Measurements from ENCODE around the gene PPP1R3C. TPM values are rescaled to one million over a fixed set of nuclear protein-coding genes. Genes with fewer than 3 reads are reported as not detected.

The PPP1R3C gene
- total RNA-seq, 4 donors from 2014 or later = 3.3 to 8.7 (median 3.7) TPM

GRCh38 chr10:91636892-91637291 is 4.0 kb upstream of the PPP1R3C start:
- no peak for TF ChIP-seq POLR2A (IDR thresholded peaks at IDR 0.05)
- TF ChIP-seq EP300 (IDR thresholded peaks at IDR 0.05) = no peak
- no peak for TF ChIP-seq CTCF (IDR thresholded peaks at IDR 0.05)
- no peaks in the 10 kb centered on the region for H3K36me3 ChIP-seq
- no peak for DNase-seq (ENCODE audit: low spot score in 2 of 2)
- H3K27me3 ChIP-seq = no peaks in the 10 kb centered on the region
- no peak overlapping the region for H3K4me3 ChIP-seq
- peaks cover 0 to 11% (median 3%) of the 10 kb centered on the region in 4 donors for H3K4me1 ChIP-seq
- 56 to 64% methylated on average over 4 of the region's 4 CpGs for WGBS, 2 donors
- H3K9me3 ChIP-seq = no peaks in the 10 kb centered on the region
- no peak overlapping the region for H3K27ac ChIP-seq

DNA sequence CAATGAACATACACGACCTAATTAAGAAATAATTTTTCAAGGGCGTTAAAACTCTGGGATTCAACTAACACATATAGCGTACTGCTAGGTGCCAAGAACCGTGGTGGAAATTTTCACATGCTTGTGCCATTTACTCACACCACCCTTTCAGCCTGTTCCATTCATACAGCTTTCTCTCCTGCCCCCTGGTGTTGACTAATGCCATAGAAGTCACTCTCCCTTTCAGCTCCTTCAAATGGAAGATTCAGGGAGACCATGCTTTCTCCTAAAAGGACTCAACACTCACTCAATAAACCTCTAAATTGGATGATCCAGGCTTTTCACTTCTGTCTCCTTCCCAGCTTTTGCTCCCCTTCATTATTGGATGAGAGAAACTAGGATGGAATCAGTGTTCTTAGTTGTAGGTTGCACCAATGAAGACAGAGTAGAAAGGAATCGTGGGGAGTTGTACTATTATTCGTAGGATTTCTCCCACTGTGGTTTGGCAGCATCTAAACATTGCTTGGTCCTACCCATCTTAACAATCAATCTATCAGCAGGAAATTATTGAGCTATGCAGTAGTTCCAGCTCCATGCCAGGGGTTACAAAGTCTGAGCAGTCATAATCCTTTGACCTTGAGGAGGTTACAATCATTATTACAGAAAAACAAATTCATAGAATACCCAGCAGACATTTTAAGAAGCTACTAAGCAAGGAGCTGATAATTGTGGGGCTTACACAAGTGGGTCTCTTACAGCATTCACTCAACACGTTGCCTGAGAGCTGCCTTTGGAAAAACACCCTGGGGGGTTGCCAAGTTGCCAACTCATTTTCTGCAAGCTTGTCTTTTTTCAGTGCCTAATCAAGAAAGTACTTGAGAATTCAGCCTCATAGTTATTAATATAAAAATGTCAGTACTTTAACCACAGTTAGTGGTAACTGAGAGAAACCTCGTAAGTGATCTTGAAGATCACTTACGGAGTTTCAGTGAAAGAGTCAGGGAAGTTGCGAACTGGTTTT is 2.8 kb upstream of the PPP1R3C start:
- peak; percentile 30 to 93 for DNase-seq (ENCODE audit: low spot score in 2 of 2)
- no peak for TF ChIP-seq EP300 (IDR thresholded peaks at IDR 0.05)
- TF ChIP-seq CTCF (IDR thresholded peaks at IDR 0.05) = peak; percentile 52 to 85 (median 64)
- no peak for TF ChIP-seq POLR2A (IDR thresholded peaks at IDR 0.05)
- Histone ChIP-seq H3K9me3 (no peaks in the 10 kb centered on the region), H3K4me1 (peaks cover 0 to 21% (median 3%) of the 10 kb centered on the region in 4 donors), H3K27me3 (no peaks in the 10 kb centered on the region), H3K27ac (no peak overlapping the region), H3K4me3 (no peak overlapping the region), H3K36me3 (peaks cover 0 to 2% (median 0%) of the 10 kb centered on the region in 3 donors)
- 51 to 54% methylated on average over 10 of the region's 10 CpGs for WGBS, 2 donors

DNA sequence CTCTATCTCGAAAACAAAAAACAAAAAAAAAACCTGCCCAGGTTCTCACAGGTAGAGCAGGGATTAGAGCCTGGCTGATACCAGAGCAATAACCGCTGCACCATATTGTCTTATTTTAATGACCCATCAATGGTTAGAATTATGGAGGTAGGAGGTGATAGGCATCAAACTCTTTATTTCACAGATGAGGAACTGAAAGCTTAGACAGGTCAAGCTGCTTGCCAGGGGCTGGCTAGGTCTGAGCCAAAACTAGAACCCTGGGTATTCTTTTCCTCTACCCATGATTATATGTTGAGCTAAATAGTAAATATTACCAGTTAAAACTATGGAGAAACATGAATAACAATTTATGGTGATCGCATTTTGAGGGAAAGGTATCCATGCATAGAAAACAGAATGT is 2.0 kb upstream of the PPP1R3C start:
- H3K36me3 ChIP-seq = peaks cover 0 to 10% (median 0%) of the 10 kb centered on the region in 3 donors
- no peaks in the 10 kb centered on the region for H3K9me3 ChIP-seq
- H3K27ac ChIP-seq = no peak overlapping the region
- H3K4me3 ChIP-seq = no peak overlapping the region
- H3K4me1 ChIP-seq = peaks cover 0 to 21% (median 3%) of the 10 kb centered on the region in 4 donors
- no peak for DNase-seq (ENCODE audit: low spot score in 2 of 2)
- H3K27me3 ChIP-seq = no peaks in the 10 kb centered on the region
- 93 to 95% methylated on average over 3 of the region's 3 CpGs for WGBS, 2 donors
- TF ChIP-seq POLR2A (IDR thresholded peaks at IDR 0.05) (no peak), CTCF (IDR thresholded peaks at IDR 0.05) (no peak), EP300 (IDR thresholded peaks at IDR 0.05) (no peak)

GRCh38 chr10:91634246-91634645 is 1.4 kb upstream of the PPP1R3C start:
- 91 to 93% methylated on average over 5 of the region's 5 CpGs for WGBS, 2 donors

More at GRCh38 chr10:91634246-91634645, 1.4 kb upstream of the PPP1R3C start:
- DNase-seq (ENCODE audit: low spot score in 2 of 2) = no peak
- Histone ChIP-seq H3K27me3 (no peaks in the 10 kb centered on the region), H3K27ac (no peak overlapping the region), H3K4me1 (peaks cover 0 to 21% (median 3%) of the 10 kb centered on the region in 4 donors), H3K4me3 (no peak overlapping the region), H3K36me3 (peaks cover 0 to 16% (median 0%) of the 10 kb centered on the region in 3 donors), H3K9me3 (no peaks in the 10 kb centered on the region)
- TF ChIP-seq EP300 (IDR thresholded peaks at IDR 0.05) = no peak
- no peak for TF ChIP-seq CTCF (IDR thresholded peaks at IDR 0.05)
- no peak for TF ChIP-seq POLR2A (IDR thresholded peaks at IDR 0.05)

All from tibial nerve (tissue), 4 donors.